Duodenal mucosa (tissue), 2 donors: ENCODE measurements around the gene ERP29.
A peak's percentile ranks its signal among the peaks of the same experiment; 100 is the strongest.
"Not testable (repeated sequence)": the region's sequence is repeated elsewhere in the genome, so short reads cannot be mapped to it uniquely, and the experiment has no call there.

Experiments used
- H3K27ac ChIP-seq: one replicate; pipeline ENCODE4 v1.7.0; 2013; ENCODE audit warnings: low read depth, low read length
- H3K27me3 ChIP-seq, 2 donors: one replicate each; pipeline ENCODE4 v1.7.0; 2013; ENCODE audit warnings: low read length in 2 of 2, control low read depth in 1 of 2; ENCODE audit not compliant: insufficient read depth in 2 of 2, control insufficient read depth in 1 of 2
- H3K36me3 ChIP-seq, 2 donors: one replicate each; pipeline ENCODE4 v1.7.0; 2013; ENCODE audit warnings: low read length in 2 of 2, control low read depth in 1 of 2; ENCODE audit not compliant: insufficient read depth in 2 of 2, control insufficient read depth in 1 of 2
- H3K4me1 ChIP-seq, 2 donors: one replicate each; pipeline ENCODE4 v1.7.0; 2013; ENCODE audit warnings: low read length in 2 of 2, control low read depth in 1 of 2; ENCODE audit not compliant: insufficient read depth in 2 of 2, control insufficient read depth in 1 of 2
- H3K4me3 ChIP-seq, 2 donors: one replicate each; pipeline ENCODE4 v1.7.0; 2013; ENCODE audit warnings: low read length in 2 of 2, low read depth in 1 of 2
- H3K9ac ChIP-seq, 2 donors: one replicate each; pipeline ENCODE4 v1.7.0; 2013; ENCODE audit warnings: low read length in 2 of 2, low read depth in 1 of 2
- H3K9me3 ChIP-seq, 2 donors: one replicate each; pipeline ENCODE4 v1.7.0; 2013; ENCODE audit warnings: low read length in 2 of 2, control low read depth in 1 of 2; ENCODE audit not compliant: control insufficient read depth in 1 of 2

The ERP29 gene

DNA sequence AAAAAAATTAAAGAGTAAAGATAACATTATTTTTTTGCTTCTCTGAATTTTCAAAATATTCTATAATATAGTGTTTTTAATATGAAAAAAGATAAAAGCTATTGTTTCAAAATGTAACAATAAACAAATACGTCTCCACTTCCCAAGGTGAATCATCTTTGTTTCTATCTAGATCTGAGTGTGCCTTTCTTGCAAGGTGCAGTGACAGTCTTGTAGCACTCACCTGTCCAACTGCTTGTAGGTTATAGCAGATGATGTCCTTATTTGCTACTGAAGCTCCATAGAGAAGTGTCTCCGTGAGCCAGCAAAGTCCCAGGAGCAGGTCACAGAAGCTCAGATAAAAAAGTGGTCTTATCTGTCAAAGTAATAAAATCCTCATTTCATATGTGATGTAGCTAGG lies 21.7 kb upstream of the ERP29 start:
- Histone ChIP-seq H3K9ac (no peak overlapping the region), H3K4me1 (peaks cover 23 to 24% of the 10 kb centered on the region in 2 donors), H3K27me3 (no peaks in the 10 kb centered on the region), H3K36me3 (no peaks in the 10 kb centered on the region), H3K4me3 (no peak overlapping the region), H3K9me3 (no peaks in the 10 kb centered on the region), H3K27ac (no peak overlapping the region)

DNA sequence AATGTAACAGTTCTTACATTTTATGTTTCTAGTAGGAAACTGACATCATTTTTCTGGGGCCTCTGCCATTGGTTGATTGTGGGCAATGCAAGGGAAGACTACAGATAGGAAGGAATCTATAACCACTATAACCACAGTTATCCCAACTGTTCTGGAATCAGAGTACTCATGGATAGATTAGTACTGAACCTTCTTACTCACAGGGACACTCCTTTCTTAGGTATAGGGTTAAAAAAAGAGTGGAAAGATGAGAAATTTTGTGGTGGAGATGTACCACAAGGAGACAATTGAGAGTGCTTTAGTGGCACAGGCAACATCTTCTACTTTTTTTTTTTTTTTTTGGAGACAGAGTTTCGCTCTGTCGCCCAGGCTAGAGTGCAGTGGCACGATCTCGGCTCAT lies 21.3 kb upstream of the ERP29 start:
- Histone ChIP-seq H3K9me3 (no peaks in the 10 kb centered on the region), H3K4me3 (no peak overlapping the region), H3K27ac (no peak overlapping the region), H3K27me3 (no peaks in the 10 kb centered on the region), H3K9ac (no peak overlapping the region), H3K36me3 (no peaks in the 10 kb centered on the region), H3K4me1 (peaks cover 23 to 24% of the 10 kb centered on the region in 2 donors)

DNA sequence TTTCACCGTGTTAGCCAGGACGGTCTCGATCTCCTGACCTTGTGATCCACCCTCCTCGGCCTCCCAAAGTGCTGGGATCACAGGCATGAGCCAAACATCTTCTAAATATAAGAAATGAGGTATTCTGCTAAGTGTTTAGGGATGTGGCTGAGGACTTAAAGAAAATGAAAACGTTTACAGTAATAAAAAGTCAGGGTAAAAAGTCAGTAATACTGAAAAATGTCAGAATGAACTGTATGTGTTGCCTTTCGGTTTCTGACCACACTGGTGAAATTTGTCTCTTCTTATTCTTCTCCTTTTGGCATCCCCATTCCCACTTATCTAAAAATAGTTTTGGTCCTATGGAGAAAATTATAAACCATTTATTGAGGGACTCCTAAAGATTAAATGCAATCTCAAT lies 20.8 kb upstream of the ERP29 start:
- Histone ChIP-seq H3K9ac (no peak overlapping the region), H3K27me3 (no peaks in the 10 kb centered on the region), H3K27ac (no peak overlapping the region), H3K4me3 (no peak overlapping the region), H3K4me1 (peaks cover 23 to 24% of the 10 kb centered on the region in 2 donors), H3K9me3 (no peaks in the 10 kb centered on the region), H3K36me3 (no peaks in the 10 kb centered on the region)

DNA sequence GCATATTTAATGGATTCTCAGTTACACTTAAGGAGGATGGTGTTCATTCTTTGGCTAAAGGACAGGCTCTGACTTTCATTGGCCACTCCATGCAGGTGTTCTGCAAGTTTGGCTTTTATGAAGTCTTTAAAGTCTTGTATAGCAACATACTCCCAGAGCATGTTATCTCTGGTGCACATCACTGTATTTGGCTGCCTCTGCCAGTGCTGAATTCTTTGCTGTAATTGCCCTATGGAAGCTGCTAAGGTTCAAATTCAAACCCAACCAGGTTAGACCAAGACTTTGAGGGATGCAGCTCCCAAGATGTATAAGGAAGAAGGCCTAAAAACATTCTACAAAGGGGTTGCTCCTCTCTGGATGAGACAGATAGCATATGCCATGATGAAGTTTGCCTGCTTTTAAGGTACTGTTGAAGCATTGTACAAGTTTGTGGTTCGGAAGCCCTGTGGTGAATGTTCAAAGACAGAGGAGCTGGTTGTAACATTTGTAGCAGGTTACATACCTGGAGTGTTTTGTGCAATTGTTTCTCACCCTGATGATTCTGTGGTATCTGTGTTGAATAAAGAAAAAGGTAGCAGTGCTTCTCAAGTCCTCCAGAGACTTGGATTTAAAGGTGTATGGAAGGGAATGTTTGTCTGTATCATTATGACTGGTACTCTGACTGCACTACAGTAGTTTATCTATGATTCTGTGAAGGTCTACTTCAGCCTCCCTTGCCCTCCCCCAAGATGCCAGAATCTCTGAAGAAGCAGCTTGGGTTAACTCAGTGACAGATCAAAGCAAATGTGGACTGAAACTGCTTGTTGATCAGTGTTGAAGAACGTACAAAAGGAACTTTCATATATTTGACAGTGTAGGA lies 19.7 kb upstream of the ERP29 start:
- Histone ChIP-seq H3K27ac (no peak overlapping the region), H3K4me3 (peak overlapping the region in 1 of 2 donors; percentile 62), H3K27me3 (no peaks in the 10 kb centered on the region)

DNA sequence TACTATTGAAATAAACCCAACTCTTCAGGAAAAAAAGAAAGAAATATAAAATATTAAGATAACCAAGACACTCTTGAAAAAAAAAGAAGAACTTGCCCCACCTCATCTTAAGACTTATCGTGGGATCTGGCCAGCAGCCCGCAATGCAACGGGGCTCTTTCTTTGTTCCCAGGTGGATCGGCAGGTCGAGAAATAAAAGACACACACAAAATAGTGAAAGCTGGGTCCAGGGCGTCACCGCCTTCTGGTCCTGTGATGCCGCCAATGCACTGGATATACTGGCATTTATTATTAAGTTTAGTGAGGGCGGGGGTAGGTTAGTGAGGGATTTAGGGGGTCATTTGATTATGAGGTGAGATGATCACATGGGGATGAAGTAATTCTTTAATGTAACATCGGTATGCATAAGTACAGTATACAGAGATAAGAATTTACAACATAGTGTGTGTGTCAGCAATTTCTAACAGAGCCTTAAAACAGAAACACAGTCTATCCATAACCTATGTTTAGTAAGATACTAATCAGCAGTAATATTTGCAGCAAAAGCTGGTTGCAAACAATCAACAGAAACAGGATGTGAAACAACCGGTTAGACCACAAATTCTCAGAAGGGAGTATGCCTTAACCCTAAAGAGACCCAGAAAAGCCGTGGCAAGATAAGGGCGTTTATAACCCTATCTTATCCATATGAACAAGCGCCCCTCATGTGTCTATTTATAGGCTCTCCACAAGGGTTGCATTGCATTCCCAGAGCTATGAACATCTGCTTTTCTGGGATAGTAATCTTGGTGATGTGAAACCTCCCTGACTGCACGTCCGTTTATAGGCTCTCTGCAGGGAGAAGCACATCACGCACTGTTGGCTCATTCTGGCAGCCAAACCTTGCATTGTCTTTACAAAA lies 18.8 kb upstream of the ERP29 start:
- Histone ChIP-seq H3K4me3 (peak overlapping the region; percentile 49 to 62), H3K9ac (peak overlapping the region in 1 of 2 donors; percentile 20), H3K4me1 (peaks cover 23 to 24% of the 10 kb centered on the region in 2 donors)
- not testable (repeated sequence) for H3K9me3 ChIP-seq, H3K36me3 ChIP-seq, H3K27me3 ChIP-seq, H3K27ac ChIP-seq

More for the DNA sequence above, 19.7 kb upstream of the ERP29 start:
- Histone ChIP-seq H3K9ac (no peak overlapping the region), H3K4me1 (peaks cover 23 to 24% of the 10 kb centered on the region in 2 donors), H3K36me3 (no peaks in the 10 kb centered on the region), H3K9me3 (no peaks in the 10 kb centered on the region)

DNA sequence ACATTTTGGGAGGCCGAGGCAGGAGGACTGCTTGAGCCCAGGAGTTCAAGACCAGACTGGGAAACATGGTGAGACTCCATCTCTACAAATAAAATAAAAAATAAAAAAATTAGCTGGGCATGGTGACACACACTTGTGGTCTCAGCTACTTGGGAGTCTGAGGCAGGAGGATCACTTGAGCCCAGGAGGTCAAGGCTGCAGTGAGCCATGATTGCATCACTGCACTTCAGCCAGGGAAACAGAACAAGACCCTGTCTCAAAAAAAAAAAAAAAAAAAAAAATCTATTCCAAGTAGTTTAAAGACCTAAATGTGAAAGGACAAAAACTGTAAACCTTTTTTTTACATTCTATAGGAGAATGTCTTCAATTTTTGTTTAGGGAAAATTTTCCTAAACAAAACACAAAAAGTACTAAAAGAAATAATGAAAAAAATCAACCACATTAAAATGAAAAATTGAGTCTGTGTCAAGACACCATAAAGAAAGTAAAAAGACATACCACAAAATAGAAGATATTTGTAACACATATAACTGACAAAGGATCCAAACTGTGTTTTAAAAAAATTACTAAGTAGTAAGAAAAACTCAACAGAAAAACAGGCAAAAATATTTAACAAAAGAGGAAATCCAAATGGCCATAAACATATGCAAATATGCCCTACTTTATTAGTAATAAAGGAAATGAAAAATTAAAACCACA lies 17.3 kb upstream of the ERP29 start:
- Histone ChIP-seq H3K36me3 (no peaks in the 10 kb centered on the region), H3K27me3 (no peaks in the 10 kb centered on the region), H3K9me3 (no peaks in the 10 kb centered on the region), H3K4me3 (no peak overlapping the region), H3K4me1 (peaks cover 18 to 24% of the 10 kb centered on the region in 2 donors), H3K9ac (no peak overlapping the region), H3K27ac (no peak overlapping the region)

DNA sequence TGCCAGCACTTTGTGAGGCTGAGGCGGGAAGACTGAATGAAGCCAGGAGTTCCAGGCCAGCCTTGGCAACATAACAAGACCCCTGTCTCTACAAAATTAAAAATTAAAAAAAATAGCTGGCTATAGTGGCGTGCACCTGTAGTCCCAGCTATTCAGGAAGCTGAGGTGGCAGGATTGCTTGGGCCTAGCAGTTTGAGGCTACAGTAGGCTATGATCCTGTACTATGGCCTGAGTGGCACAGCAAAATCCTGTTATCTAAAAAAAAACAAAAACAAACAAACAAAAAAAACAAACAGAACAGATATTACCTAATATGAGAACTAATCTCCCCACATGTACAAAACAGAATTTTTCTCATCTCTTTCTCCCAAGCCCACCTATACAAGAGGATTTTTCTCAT lies 15.9 kb upstream of the ERP29 start:
- Histone ChIP-seq H3K9me3 (no peaks in the 10 kb centered on the region), H3K4me1 (peaks cover 19 to 28% of the 10 kb centered on the region in 2 donors), H3K36me3 (no peaks in the 10 kb centered on the region), H3K4me3 (no peak overlapping the region), H3K27me3 (no peaks in the 10 kb centered on the region), H3K27ac (no peak overlapping the region), H3K9ac (no peak overlapping the region)

DNA sequence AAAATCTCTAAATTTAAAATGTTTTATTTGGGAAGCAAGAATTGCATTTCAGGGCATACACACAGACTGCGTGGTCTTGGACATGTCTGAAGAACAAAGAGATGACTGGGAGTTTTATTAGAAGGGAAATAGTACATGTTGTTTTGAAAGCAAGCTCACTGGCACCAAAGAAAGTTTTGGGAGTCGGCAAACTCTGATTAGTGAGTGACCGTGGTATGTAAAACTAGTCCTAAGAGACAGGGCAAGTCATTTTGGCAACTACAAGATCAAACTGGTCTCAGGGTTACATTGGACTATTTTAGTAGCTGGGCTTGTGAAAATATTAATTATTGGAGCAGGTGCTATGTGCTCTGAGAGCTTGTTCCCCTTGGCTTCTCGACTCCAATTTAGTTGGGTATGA lies 15.2 kb upstream of the ERP29 start:
- Histone ChIP-seq H3K27ac (no peak overlapping the region), H3K9me3 (no peaks in the 10 kb centered on the region), H3K4me1 (peaks cover 19 to 22% of the 10 kb centered on the region in 2 donors)

DNA sequence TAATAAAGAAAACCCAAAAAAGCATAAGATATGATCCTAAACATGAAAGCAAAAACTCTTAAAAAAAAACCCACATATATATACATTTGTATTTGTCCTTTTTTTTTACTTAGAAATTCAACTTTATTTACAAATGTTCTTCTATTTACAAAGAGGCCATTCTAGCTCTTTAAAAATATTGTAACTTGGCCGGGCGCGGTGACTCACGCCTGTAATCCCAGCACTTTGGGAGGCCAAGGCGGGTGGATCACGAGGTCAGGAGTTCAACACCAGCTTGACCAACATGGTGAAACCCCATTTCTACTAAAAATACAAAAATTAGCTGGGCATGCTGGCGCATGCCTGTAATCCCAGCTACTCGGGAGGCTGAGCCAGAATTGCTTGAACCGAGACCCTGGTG lies 14.1 kb upstream of the ERP29 start:
- H3K27me3 ChIP-seq, H3K4me3 ChIP-seq, H3K9me3 ChIP-seq, H3K9ac ChIP-seq, H3K27ac ChIP-seq, H3K36me3 ChIP-seq: not testable (repeated sequence)
- H3K4me1 ChIP-seq: peaks cover 12 to 13% of the 10 kb centered on the region in 2 donors

More for the DNA sequence above, 15.2 kb upstream of the ERP29 start:
- Histone ChIP-seq H3K4me3 (no peak overlapping the region), H3K36me3 (no peaks in the 10 kb centered on the region), H3K9ac (no peak overlapping the region), H3K27me3 (no peaks in the 10 kb centered on the region)
